SU-DHL-6 (cell line): ENCODE data around the gene VRK3.

Experiments used
- EZH2phosphoT487 ChIP-seq: fragments of 200-600 bp; sonication (generic), shearing (Covaris generic); conservative IDR thresholded peaks from 2 replicates; pipeline ENCODE4 v1.6.1; 2018; ENCODE audit warnings: mild to moderate bottlenecking, antibody characterized with exemption, low read length, moderate library complexity, mixed read lengths
- TF ChIP-seq, protein P1 (sequence below): fragments of 200-600 bp; sonication (generic); IDR thresholded peaks from one replicate; pipeline ENCODE4 v1.5.1; 2017; ENCODE audit warnings: antibody characterized with exemption, mild to moderate bottlenecking, low read length, moderate library complexity; ENCODE audit not compliant: insufficient read depth, poor library complexity, severe bottlenecking

DNA sequence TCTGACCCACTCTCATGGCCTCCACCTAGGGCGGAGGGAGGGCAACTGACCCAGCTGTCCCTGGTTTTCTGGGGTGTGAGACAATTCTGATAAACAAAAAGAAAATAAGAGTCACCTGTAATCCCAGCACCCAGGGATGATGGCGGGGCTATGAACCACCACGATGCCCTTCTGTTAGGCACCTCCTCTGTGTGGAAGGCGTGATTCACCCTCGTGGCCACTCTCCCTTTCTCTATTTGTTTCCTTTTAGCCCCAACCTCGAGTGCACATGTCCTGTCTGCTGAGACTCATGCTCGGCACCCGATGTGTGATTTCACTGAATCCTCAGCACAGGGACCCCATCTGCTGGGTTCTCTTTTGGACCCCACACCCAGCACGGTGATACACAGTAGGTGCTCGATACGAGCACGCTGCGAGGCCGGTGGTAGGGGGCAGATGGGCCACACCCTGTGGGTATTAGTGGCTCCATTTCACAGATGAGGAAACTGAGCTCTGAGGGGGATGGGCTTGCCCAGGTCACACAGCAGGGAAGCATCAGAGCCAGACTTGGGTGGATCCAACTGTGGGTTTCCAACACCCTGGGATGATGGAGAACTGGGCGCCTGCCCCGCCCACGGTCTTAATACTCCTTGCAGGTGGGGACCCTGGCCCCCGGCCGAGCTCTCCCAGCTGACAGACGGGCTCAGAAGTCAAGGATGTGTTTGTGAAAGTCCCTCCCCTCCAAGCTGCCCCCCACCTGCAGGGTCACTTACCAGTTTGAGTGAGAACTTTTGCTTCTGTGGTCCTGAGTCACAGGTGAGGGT, 24.9 kb downstream of the VRK3 start:
- TF ChIP-seq, protein P1, sequence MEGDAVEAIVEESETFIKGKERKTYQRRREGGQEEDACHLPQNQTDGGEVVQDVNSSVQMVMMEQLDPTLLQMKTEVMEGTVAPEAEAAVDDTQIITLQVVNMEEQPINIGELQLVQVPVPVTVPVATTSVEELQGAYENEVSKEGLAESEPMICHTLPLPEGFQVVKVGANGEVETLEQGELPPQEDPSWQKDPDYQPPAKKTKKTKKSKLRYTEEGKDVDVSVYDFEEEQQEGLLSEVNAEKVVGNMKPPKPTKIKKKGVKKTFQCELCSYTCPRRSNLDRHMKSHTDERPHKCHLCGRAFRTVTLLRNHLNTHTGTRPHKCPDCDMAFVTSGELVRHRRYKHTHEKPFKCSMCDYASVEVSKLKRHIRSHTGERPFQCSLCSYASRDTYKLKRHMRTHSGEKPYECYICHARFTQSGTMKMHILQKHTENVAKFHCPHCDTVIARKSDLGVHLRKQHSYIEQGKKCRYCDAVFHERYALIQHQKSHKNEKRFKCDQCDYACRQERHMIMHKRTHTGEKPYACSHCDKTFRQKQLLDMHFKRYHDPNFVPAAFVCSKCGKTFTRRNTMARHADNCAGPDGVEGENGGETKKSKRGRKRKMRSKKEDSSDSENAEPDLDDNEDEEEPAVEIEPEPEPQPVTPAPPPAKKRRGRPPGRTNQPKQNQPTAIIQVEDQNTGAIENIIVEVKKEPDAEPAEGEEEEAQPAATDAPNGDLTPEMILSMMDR, result no peak
- TF ChIP-seq EZH2phosphoT487, result no peak
